DMS153 (cell line): ENCODE data around the gene NMNAT2.
A peak's percentile ranks its signal among the peaks of the same experiment; 100 is the strongest.

Source experiments
- DNase-seq: peaks from one replicate; lab custom pipeline; 2025; lab: John Stamatoyannopoulos, UW

NMNAT2 gene

DNA sequence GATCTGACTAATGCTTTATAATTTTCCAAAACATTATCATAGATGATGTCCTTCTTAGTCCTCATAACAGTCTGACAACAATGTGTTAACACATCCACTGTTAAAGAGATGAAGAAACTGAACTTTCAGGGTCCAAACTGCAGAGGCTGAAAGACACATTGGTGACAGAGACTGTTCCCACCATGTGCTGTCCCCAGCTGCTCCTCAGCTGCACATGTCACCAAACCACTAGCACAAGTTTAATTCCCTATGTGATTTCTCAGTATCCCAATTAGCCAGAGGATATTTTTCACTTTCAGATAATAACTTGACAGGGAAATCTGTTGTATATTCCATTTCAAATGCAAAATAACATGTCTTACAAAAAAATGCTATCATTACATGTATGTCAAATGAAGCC, 207.5 kb downstream of the NMNAT2 start:
- DNase-seq, result no peak

DNA sequence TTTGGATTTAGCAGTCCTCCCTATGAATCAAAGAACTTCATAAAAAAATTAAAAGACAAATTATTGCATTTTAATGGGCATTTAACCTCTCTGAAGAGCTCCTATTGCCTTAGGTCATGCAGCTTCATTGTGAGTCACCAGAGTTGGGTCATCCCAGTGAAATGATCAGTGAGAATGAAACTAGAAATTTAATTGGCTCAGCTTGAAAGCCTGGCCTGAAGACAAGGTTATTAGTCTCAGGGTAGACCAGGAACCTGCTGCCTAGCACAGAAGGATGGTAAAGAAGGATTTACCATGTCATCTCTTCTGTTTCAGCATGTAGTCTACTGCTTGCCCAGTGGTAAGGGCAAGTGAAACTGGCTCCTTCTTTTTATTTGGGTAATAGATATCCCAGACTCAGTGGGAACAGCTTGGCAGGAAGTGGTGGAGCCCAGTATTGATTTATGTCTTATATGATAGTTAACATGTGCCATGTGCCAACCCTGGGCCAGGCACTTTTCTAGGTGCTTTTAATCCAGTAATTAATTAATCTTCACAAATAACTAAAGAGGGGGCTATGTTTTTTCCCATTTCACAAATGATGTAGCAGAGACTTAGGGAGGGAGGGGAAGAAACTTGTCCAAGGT, 208.5 kb downstream of the NMNAT2 start:
- peak; percentile 9 for DNase-seq

DNA sequence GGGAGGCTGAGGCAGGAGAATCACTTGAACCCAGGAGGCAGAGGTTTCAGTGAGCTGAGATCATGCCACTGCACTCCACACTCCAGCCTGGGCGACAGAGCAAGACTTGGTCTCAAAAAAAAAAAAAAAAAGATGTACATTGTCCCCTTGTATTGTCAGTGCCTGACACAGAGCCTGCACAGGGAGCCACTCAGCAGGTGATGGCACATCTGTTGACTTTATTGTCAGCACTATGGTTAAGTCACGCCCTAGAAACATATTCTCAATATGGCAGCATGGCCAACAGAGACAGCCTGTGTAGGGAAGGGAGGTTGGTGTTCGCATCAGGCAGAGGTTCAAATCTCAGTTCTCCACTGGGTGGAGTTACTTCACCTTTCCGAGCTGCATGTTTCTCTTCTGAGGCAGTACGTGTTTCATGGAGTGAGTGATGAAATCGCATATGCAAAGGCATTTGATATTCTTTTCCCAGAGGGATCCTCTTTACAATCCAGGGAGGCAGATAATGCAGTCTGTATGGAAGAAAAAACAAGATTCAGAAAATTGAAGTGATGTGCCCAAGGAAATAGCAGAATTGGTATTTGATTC, 211.6 kb downstream of the NMNAT2 start:
- no peak for DNase-seq

DNA sequence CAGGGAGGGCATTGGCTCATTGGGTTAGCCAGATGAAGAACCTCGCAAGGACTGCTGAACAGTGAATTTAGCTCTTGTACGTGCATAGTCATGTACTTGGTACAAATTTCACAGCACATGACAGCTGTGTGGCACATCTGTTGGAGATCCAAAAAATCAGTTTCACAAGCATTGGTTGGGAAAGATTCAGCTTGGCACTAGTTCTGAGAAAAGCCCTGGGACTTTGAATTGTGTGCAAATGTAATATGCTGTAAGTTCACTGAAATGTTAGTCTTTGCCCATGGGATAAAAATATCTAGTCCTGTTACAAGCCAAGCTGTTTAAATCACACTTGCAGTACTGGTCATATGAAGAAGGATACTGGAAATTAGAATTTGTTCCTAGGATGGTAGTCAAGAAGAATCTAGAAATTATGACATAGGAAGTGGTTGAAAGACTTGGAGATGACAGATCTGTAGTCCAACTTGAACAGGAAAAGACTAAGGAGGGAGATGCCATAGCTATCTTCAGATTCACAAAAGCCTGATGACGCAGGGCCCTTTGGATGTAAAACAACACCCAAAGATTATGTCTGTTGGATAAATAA, 212.9 kb downstream of the NMNAT2 start:
- DNase-seq, result no peak

DNA sequence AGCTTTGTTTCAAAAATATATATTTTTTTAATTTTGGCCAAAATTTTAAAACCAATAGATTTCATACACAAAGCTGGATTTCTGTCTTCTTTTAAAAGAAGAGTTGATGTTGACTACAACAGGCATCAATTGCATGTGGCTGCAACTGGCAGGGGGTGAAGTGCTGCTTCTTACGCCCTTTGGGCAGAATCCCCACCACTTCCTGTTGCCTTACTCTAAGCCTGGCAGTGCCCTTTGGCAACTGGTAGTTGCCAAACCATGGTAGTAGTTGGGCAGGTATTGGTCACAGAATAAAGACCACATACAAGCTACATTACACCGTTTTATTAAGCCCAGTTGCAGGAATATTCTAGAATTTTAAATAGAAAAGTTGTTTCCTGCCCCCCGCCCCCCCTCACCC, 215.1 kb downstream of the NMNAT2 start:
- no peak for DNase-seq

DNA sequence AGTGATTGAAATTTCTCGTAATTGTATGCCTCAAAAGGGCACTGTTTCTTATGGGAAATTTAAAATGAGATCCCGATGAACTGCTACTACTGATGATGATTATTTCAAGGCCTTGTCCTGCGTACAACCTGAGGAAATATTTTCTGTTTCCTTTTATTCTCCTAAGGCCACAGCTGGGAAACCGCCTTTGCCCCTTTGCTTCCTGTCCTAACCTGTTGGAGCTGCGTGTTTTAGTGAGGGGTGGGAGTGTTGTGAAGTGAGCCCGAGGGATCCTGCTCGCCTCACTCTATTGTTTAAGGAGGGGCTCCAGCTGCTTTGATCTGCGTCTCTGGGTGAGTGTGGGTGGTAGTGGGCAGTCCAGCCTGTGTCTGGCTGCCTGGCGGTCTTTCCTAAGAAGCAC, 217.7 kb downstream of the NMNAT2 start:
- no peak for DNase-seq

DNA sequence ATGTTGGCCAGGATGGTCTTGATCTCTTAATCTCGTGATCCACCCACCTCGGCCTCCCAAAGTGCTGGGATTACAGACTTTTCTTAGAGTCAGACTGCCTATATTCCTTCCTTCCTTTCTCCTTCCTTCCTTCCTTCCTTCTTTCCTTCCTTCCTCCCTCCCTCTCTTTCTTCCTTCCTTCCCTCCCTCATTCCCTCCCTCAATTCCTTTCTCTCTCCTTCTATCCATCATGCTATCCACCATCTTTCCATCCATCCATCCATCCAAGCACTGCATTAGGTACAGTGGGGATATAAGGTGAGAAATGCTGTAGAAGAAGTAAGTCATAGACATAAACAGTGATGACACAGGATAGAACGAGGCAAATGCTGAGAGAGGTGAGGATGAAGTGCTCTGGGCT, 218.9 kb downstream of the NMNAT2 start:
- DNase-seq, result no peak

DNA sequence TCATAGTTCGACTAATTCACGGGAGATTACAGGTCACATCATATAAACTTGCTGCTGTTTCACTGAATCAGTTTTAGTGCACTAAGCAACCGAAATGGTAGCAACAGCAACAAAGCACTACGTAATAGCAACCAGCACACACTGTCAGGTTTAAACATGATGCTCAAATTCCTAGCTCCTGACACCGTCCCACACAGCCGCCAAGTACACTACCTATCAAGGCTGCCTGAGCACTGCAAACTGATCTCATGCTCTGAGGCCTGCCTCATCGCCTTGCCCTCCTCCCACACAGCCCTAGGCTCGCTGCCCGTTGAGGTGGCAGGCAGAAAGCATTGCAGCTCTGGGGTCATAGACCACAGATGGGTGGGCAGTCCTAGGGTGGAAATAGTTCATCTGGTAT, 219.7 kb downstream of the NMNAT2 start:
- no peak for DNase-seq
